WERI-Rb-1 (cell line): ENCODE results near the gene OR2AK2.
"Not testable (repeated sequence)": the region's sequence is repeated elsewhere in the genome, so short reads cannot be mapped to it uniquely, and the experiment has no call there.

Source experiments
- DNase-seq: peaks from one replicate; pipeline ENCODE4 v3.0.0-alpha.2; 2020
- H3K27ac ChIP-seq: fragments of 250-450 bp; sonication (Bioruptor Pico); 2 replicates; pipeline ENCODE4 v1.5.1; 2020; ENCODE audit warnings: mild to moderate bottlenecking, moderate library complexity
- H3K27me3 ChIP-seq: fragments of 250-450 bp; sonication (Bioruptor Pico); 2 replicates; pipeline ENCODE4 v1.5.1; 2021; ENCODE audit warnings: mild to moderate bottlenecking, low read depth, moderate library complexity; ENCODE audit not compliant: insufficient read depth, severe bottlenecking
- H3K36me3 ChIP-seq: fragments of 250-450 bp; sonication (Bioruptor Pico); 2 replicates; pipeline ENCODE4 v1.5.1; 2020; ENCODE audit warnings: mild to moderate bottlenecking, moderate library complexity
- H3K4me3 ChIP-seq: 2 replicates; pipeline ENCODE4 v1.5.1; 2011; ENCODE audit warnings: low read depth, mild to moderate bottlenecking, control low read depth, low read length
- H3K9me3 ChIP-seq: fragments of 250-450 bp; sonication (Bioruptor Pico); 2 replicates; pipeline ENCODE4 v1.5.1; 2021; ENCODE audit warnings: mild to moderate bottlenecking, moderate library complexity; ENCODE audit not compliant: severe bottlenecking
- TF ChIP-seq, protein P1 (sequence below): IDR thresholded peaks from 2 replicates; pipeline ENCODE4 v1.5.1; 2011; ENCODE audit warnings: low read depth, mild to moderate bottlenecking, control low read depth, inconsistent platforms, low read length

Gene OR2AK2

DNA sequence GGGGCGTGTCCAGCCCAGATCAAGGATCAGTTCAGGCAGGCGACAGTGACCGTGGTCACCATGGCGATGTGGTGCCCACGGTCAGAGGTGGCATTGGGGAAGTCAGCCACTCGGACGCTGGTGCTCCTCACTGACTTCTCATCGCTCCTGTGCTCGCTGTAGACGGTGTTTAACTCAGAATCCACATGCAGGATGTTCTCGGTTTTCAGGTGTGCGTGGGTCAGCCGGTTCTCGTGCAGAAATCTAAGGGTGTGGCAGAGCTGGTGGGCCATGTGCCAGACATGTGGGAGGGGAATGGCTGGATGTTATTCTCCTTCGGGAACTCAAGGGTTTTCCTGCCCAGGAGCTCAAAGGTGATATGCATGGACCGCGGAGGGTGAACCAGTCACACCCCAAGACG is 28.6 kb upstream of the OR2AK2 start:
- no peak overlapping the region for H3K27ac ChIP-seq
- peaks cover 41% of the 10 kb centered on the region for H3K27me3 ChIP-seq
- TF ChIP-seq, protein P1, sequence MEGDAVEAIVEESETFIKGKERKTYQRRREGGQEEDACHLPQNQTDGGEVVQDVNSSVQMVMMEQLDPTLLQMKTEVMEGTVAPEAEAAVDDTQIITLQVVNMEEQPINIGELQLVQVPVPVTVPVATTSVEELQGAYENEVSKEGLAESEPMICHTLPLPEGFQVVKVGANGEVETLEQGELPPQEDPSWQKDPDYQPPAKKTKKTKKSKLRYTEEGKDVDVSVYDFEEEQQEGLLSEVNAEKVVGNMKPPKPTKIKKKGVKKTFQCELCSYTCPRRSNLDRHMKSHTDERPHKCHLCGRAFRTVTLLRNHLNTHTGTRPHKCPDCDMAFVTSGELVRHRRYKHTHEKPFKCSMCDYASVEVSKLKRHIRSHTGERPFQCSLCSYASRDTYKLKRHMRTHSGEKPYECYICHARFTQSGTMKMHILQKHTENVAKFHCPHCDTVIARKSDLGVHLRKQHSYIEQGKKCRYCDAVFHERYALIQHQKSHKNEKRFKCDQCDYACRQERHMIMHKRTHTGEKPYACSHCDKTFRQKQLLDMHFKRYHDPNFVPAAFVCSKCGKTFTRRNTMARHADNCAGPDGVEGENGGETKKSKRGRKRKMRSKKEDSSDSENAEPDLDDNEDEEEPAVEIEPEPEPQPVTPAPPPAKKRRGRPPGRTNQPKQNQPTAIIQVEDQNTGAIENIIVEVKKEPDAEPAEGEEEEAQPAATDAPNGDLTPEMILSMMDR = no peak
- peaks cover 6% of the 10 kb centered on the region for H3K9me3 ChIP-seq
- no peak for DNase-seq
- no peak overlapping the region for H3K4me3 ChIP-seq
- no peaks in the 10 kb centered on the region for H3K36me3 ChIP-seq

DNA sequence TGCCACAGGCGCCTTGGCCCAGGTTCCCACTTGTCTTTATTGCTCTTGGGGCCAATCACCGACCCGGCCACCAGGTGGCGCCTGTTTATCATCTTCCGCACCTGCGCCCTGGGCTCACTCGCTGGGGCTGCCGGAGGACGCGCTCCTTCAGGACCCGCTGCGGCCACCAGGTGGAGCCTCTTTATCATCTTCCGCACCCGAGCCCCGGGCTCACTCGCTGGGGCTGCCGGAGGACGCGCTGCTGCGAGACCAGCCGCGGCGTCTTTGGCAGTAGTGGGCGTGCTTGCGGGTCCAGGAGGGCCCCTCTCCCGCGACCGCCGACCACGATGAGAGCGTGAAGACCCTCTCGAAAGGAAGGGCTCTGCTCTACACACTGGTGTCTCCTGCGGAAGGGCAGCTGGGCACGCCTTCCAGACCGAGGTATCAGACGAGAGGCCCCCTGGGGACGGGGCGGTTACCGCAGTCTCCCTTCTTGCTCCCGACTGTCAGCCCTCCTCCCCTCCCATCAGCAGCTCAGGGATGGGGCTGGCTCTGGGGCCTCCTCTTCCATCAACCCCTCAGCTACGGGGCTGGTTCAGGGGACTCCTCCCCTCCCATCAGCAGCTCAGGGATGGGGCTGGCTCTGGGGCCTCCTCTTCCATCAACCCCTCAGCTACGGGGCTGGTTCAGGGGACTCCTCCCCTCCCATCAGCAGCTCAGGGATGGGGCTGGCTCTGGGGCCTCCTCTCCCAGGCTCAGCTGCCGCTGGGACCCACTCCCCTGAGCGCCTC is 27.9 kb upstream of the OR2AK2 start:
- TF ChIP-seq, protein P1 = peak; percentile 92
- H3K27me3 ChIP-seq = peaks cover 36% of the 10 kb centered on the region
- peak; percentile 88 for DNase-seq
- not testable (repeated sequence) for H3K27ac ChIP-seq, H3K36me3 ChIP-seq, H3K9me3 ChIP-seq, H3K4me3 ChIP-seq

DNA sequence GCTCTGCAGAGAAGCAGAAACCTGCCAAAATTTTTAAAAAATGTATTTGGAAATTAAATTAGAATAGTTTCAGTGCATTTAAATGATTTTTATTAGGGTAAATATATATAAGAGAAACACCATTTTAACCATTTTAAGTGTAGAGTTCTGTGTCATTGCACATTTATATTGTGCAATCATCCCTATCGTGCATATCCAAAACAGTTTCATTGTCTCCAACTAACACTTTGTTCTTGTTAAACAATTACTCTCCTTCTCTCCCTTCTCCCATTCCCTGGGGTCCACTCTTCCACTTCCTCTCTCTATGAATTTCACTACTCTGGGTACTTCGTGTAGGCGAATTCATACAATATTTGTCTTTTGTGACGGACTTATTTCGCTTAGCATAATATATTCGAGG is 22.4 kb upstream of the OR2AK2 start:
- Histone ChIP-seq H3K27me3 (peaks cover 57% of the 10 kb centered on the region), H3K4me3 (no peak overlapping the region), H3K36me3 (no peaks in the 10 kb centered on the region), H3K9me3 (no peaks in the 10 kb centered on the region), H3K27ac (no peak overlapping the region)
- no peak for DNase-seq
- TF ChIP-seq, protein P1 = no peak

DNA sequence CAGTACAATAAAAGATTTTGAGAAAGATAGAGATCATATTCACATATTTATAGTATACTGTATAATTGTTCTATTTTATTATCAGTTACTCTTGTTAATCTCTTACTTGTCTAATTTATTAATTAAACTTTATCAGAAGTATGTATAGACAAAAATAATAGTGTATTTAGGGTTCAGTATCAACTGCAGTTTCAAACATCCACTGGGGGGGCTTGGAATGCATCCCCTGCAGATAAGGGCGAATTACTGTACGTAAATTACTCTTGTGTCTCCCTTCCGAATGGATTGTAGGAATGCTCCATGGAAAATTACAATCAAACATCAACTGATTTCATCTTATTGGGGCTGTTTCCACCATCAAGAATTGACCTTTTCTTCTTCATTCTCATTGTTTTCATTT is 16.5 kb upstream of the OR2AK2 start, which contains the start of gene OR2L8:
OR2L8 (plus strand) TSS at position 301 of the 400 bp plus-strand sequence; CDS start at position 301, 0 bp downstream.
- Histone ChIP-seq H3K27ac (no peak within 1 kb of the TSS), H3K27me3 (peaks cover 70% of the 10 kb centered on the region), H3K4me3 (no peak within 1 kb of the TSS), H3K36me3 (no peaks in the 10 kb centered on the region), H3K9me3 (no peaks in the 10 kb centered on the region)
- TF ChIP-seq, protein P1 = no peak
- no peak for DNase-seq

DNA sequence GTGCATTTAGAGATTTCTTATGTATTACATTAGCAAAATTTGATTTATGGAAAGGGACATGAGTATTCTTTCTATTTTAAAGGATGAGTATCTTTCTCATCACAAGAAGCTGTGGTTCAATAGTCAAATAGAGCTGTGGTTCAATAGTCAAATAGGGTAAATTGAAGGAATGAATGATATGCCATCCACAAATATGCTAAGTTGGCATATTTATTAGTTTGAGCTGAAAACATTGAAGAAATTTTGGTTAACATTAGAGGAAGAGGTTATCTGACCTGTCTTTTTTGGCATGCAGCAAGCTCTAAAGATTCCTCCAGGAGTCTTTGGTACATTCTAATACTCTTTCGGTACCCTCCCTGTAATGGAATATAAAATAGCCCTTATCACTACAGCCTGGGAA is 11.6 kb upstream of the OR2AK2 start:
- H3K27me3 ChIP-seq = peaks cover 37% of the 10 kb centered on the region
- H3K36me3 ChIP-seq = no peaks in the 10 kb centered on the region
- TF ChIP-seq, protein P1 = no peak
- no peak overlapping the region for H3K4me3 ChIP-seq
- H3K27ac ChIP-seq = no peak overlapping the region
- DNase-seq = no peak
- H3K9me3 ChIP-seq = no peaks in the 10 kb centered on the region

DNA sequence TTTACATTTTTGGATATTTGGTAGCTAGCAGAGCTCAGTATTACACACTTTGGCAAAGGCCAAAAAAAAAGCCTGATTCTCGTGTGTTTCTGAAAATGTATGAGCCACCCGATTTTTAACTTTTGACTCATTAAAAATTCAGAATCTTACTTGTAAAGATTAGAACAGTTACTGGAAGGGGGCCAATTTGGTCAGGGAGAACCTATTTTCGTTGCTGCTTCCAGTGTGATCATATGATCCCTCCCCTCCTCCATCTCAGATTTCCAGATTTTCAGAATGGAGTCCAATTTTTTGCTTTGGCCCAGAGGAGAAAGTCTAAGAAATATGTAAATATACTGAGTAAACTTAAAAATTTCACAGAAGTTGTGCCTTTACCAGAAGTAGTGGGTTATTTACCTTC is 3.2 kb upstream of the OR2AK2 start:
- TF ChIP-seq, protein P1 = no peak
- Histone ChIP-seq H3K27ac (no peak overlapping the region), H3K4me3 (no peak overlapping the region), H3K36me3 (no peaks in the 10 kb centered on the region), H3K27me3 (peaks cover 49% of the 10 kb centered on the region), H3K9me3 (no peaks in the 10 kb centered on the region)
- no peak for DNase-seq
